Stimulated activated CD4-positive, alpha-beta T cell treated with anti-CD3 and anti-CD28 coated beads, Interleukin-12 subunit alpha, Interleukin-12 subunit beta, amount 100 ng/mL, for 4 hours (primary cell): ENCODE measurements around the gene KRTAP5-9.
"Not testable (repeated sequence)": the region's sequence is repeated elsewhere in the genome, so short reads cannot be mapped to it uniquely, and the experiment has no call there.

ENCODE experiments used
- DNase-seq: peaks from one replicate; pipeline ENCODE4 v3.0.0-alpha.2; 2020

KRTAP5-9 gene

DNA sequence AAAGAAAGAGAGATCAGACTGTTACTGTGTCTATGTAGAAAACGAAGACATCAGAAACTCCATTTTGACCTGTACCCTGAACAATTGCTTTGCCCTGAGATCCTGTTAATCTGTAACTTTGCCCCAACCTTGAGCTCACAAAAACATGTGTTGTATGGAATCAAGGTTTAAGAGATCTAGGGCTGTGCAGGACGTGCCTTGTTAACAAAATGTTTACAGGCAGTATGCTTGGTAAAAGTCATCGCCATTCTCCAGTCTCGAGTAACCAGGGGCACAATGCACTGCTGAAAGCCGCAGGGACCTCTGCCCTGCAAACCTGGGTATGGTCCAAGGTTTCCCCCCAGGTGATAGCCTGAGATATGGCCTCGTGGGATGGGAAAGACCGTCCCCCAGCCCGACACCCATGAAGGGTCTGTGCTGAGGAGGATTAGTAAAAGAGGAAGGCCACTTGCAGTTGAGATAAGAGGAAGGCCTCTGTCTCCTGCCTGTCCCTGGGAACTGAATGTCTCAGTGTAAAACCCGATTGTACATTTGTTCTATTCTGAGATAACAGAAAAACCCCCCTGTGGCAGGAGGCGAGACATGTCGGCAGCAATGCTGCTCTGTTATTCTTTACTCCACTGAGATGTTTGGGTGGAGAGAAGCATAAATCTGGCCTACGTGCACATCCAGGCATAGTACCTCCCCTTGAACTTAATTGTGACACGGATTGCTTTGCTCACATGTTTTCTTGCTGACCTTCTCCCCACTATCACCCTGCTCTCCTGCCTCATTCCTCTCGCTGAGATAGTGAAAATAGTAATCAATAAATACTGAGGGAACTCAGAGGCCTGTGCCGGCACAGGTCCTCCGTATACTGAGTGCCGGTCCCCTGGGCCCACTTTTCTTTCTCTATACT is 13.3 kb upstream of the KRTAP5-9 start:
- DNase-seq: not testable (repeated sequence)

DNA sequence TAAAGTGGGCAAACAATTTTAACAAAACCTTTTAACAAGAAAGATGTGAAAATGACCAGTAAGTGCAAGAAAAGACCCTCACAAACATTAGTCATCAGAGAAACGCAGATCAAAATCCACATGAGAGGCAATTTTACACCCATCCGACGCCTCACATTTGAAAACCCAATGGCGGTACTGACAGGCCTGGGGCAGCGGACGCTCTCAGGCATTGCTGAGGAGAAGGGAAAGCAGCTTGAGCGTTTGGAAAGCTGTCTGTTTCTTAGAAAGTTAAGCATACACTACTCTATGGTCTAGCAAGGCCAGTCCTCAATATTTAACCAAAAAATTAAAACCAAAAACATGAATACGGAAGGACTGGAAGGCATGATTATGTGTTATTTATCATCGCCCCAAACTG is 12.4 kb upstream of the KRTAP5-9 start:
- no peak for DNase-seq

DNA sequence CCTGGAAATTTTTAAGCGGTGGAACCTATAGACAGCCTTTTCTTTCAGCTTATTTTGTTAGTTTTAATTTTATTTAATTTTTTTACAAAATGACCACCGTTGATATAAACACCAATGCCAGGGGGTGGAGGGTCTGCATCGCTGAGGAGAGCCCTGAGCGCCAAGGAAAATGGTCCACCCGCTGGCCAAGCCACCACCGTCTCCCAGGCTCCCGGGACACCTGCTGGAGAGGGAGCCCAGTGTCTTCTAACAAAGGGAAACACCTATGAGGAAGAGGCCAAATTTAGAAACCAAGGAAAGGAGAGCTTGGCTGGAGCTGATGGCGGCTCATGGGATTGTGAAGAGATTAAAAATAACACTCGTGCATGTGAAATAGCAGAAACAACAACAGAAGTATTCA is 10.7 kb upstream of the KRTAP5-9 start:
- no peak for DNase-seq

DNA sequence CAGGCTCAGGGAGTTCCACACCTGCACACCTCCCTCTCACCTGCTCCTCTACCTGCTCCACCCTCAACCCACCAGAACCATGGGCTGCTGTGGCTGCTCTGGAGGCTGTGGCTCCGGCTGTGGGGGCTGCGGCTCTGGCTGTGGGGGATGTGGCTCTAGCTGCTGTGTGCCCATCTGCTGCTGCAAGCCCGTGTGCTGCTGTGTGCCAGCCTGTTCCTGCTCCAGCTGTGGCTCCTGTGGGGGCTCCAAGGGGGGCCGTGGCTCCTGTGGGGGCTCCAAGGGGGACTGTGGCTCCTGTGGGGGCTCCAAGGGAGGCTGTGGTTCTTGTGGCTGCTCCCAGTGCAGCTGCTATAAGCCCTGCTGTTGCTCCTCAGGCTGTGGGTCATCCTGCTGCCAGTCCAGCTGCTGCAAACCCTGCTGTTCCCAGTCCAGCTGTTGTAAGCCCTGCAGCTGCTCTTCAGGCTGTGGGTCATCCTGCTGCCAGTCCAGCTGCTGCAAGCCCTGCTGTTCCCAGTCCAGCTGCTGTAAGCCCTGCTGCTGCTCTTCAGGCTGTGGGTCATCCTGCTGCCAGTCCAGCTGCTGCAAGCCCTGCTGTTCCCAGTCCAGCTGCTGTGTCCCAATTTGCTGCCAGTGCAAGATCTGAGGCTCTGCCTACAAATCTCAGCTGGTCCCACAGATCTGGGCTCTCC is 10.1 kb upstream of the KRTAP5-9 start, which contains the start of gene KRTAP5-8:
Gene KRTAP5-8 (plus strand): TSS at position 49 of the 689 bp plus-strand sequence. CDS start 31 bp downstream, at position 80.
- not testable (repeated sequence) for DNase-seq

DNA sequence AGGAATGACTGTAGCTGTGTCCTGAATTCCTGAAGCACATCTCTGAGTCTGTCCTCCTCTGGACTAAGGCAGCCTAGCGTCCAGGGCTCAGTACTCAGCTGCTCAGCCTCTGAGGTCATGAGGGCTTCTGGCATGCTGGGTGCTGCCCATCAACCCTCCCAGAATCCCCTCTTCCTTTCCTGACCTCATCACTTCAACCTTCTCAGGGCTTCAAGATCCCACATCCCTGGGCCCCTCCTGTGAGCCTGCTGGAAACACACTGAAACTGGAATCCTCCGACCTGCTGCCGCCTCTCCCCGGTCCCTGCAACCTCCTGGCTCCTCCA is 9.6 kb upstream of the KRTAP5-9 start:
- DNase-seq: no peak

DNA sequence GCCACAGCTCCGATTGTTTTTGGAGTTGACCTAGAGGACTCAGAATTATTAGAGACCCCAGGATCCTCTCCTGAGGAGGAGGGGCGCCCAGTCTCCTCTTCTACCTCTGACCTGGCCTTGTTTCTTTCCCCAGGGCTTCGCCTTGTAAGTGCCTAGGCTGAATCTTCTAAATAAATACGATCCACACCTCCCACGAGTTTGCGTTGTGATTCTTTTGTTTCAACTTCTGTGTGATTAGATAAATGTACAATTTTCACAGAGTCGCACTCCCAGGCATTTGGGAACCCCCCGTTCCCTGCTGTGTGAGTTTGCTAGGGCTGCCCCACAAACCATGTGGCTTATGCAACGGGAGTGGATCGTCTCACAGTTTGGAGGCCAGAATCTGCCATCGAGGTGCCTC is 9.2 kb upstream of the KRTAP5-9 start:
- DNase-seq: no peak

DNA sequence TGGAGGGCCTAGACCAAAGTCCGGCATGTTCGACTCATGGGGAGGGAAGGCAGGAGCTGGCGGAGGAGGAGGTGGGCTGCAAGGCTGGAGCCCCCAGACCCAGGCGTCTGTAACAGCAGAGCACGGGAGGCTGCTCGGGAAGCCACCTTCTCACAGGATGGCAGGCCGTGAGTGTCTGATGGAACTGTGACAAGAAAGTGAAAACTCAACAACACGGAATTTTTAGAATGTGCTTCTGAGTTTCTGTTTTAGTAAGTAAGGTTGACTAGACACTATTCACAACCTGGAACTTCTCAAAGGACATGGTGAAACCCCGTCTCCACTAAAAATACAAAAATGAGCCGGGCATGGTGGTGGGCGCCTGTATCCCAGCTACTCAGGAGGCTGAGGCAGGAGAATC is 8.2 kb upstream of the KRTAP5-9 start:
- not testable (repeated sequence) for DNase-seq

DNA sequence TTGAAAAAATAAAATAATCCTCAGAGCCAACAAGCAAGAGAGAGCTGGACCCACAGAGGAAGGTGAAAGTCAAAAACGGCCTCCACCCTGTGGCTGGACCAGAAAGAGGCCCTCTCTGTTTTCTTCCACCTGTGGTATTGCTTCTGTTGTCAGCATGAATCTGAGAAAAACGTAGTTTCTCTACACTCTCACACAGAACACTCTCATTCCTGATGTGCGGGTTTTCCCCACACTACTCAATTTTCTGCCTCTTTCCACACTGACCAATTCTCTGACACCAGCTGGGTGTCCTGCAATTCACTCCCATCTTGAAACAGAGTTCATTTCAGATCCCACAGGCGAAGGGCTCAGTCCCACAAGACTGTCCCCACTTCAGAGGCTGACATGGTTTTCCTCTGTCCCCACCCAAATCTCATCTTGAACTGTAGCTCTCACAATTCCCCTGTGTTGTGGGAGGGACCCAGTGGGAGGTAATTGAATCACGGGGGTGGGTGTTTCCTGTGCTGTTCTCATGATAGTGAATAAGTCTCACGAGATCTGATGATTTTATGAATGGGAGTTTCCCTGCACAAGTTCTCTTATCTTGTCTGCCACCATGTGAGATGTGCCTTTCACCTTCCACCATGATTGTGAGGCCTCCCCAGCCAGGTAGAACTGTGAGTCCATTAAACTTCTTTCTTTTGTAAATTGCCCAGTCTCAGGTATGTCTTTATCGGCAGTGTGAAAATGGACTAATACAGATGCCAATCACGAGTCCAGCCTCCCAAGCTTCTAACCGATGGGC is 7.5 kb upstream of the KRTAP5-9 start:
- not testable (repeated sequence) for DNase-seq

DNA sequence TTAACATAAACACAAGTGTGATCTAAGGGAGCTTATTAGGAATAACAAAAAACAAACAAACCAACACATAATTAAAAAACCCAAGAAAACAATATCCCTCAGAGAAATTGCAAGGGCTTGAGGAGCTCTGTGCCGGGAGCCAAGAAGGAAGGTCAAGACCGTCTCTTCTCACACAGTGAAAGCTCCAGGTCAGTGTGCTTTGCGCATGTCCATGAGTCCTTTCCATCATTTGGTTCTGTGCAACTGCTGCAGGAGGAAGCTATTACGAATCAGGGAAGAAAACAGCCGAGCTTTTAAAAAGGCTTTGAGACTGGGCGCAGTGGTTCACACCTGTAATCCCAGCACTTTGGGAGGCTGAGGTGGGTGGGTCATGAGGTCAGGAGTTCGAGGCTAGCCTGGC is 5.8 kb upstream of the KRTAP5-9 start:
- no peak for DNase-seq

DNA sequence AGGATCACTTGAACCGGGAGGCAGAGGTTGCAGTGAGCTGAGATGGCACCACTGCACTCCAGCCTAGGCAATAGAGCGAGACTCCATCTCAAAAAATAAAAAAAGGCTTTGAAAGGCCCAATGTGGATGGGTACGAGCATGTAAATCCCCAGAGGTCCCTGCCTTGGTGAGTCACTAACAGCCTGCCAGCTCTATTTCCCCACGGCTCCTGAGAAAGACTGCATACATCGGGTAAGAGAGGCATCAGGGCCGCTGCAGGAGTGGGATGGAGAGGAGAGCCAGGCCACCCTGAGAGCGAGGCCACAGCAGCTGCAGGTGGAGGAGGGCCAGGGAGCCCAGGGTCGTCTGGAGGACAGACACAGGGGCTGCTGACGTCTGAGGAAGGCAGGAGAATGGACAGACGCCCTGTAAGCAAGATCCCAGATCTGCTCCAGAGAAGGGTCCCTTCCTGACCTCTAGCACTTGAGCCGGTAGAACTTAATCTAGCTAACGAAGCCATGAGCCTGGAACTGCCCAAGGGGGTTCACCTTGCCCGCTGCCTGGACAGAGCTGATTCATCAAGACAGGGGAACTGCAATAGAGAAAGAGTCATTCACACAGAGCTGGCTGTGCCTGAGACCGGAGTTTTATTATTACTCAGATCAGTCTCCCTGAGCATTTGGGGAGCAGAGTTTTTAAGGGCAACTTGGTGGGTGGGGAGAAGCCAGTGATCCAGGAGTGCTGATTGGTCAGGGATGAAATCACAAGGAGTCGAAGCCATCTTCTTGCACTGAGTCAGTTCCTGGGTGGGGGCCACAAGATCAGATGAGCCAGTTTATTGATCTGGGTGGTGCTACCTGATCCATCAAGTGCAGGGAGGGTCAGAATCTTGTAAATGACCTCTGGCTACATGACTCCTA is 5.1 kb upstream of the KRTAP5-9 start:
- no peak for DNase-seq

DNA sequence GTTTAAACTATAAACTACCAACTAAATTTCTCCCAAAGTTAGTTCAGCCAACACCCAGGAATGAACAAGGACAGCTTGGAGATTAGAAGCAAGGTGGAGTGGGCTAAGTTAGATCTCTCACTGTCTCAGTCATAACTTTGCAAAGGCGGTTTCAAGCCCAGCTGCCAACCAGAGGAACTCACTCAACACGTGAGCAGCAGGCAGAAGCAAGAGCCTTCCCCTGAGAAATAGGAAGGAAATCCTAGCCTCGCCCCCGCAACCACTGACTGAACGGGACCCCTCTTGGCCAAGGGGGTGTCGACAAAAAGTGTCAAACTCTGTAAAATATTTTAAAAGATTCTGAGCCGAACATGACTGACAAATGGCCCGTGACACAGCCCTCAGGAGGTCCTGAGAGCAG is 4.4 kb upstream of the KRTAP5-9 start:
- no peak for DNase-seq

DNA sequence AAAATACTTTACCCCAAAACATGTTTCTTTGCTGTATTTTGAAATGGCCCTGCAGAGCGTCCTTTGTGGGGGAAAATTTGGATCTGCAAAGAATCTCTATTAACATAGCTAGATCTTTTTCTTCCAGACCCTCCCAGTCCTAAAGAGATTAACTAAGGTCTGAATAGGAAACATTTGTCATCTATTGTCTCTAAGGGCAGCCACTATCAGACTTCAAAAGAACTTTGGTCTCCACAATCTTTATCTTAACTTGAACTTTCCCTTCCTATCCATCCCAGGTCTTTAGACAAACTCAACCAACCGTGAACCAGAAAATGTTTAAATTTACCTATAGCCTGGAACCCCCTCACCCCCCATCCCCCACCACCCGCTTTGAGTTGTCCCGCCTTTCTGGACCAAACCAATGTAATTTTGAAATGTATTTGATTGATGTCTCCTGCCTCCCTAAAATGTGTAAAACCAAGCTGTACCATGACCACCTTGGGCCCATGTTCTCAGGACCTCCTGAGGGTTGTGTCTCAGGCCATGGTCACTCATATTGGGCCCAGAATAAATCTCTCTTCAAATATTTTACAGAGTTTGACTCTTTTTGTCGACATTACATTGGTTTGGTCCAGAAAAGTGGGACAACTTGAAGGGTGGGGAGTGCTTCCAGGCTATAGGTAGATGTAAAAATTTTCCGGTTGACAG is 3.5 kb upstream of the KRTAP5-9 start:
- no peak for DNase-seq

DNA sequence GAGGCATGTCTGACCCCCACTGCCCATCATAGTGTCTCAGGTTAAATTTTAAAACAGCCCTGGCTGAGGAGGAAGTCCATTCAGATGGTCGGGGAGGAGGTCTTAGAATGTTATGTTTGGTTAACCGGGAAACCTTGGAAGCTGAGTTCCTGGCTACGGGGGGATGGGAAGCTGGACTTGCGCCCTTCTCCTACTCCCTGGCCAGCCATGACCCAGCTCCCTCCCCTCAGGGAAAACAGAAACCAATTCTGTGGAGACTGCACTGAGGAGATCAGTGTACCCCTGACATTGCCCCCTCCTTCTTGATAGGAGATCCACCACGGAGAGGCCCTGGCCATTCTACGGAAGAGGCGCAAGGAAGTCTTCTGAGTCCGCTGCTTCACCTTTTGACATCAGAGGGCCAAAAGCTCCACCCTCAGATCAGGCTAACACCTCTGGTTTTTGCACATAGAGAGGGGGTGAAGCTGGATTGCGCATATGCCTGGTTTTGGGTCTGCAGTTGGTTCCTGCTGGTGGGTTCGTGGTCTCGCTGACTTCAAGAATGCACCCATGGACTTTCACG is 2.7 kb upstream of the KRTAP5-9 start:
- DNase-seq: no peak

DNA sequence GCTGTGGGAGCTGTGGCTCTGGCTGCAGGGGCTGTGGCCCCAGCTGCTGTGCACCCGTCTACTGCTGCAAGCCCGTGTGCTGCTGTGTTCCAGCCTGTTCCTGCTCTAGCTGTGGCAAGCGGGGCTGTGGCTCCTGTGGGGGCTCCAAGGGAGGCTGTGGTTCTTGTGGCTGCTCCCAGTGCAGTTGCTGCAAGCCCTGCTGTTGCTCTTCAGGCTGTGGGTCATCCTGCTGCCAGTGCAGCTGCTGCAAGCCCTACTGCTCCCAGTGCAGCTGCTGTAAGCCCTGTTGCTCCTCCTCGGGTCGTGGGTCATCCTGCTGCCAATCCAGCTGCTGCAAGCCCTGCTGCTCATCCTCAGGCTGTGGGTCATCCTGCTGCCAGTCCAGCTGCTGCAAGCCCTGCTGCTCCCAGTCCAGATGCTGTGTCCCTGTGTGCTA is 514 bp downstream of the KRTAP5-9 start:
- DNase-seq: no peak

DNA sequence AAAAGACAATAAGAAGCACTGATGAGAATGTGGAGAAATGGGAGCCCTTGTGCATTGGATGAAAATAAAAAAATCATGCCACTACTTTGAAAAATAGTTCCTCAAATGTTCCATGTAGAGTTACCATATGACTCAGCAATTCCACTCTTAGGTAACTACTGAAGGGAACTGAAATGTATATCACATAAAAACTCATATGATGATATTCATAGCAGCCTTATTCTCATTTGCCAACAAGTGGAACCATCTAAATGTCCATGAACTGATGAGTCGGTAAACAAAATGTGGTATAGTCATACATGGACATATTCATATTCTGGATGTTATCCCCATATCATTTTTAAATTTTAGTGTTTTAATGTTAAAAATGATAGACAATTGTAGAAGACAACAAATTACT is 3.5 kb downstream of the KRTAP5-9 start:
- no peak for DNase-seq

DNA sequence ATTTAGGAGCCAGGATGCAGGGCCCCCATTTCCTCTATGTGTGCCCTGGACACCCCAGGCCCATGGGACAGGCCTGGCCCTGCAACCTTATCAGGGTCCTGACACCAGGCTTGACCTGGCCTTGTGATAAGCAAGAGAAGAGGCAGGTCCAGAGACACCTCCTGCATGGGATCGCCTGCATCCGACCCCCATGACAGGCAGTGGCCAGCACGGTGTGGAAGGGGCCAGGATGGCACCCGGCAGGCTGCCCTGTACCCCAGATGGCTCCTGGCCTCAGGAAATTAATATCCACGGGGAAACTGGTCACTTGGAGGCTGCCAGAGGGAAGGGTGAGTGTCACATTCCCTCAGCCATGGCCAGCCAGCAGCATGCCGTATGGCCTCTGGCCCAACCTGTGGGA is 6.8 kb downstream of the KRTAP5-9 start:
- no peak for DNase-seq

DNA sequence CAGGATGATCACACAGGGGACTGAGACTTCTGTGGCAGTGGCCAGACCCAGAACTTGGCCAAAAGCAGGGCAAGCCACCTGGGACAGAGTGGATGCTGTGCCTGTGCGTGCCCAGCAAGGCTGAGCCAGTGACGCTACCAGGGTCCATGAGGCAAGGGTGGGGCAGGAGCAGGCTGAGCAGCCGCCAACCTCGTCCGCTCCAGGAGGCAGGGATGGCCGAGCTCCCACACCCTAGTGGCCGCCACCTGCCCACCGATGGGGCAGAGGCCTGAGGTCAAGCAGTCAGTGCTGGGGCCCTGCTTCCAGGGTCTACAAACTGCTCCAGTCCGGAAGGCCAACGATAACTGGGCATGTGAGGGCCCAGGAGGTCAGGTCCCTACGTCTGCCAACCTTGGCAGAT is 7.3 kb downstream of the KRTAP5-9 start:
- no peak for DNase-seq

DNA sequence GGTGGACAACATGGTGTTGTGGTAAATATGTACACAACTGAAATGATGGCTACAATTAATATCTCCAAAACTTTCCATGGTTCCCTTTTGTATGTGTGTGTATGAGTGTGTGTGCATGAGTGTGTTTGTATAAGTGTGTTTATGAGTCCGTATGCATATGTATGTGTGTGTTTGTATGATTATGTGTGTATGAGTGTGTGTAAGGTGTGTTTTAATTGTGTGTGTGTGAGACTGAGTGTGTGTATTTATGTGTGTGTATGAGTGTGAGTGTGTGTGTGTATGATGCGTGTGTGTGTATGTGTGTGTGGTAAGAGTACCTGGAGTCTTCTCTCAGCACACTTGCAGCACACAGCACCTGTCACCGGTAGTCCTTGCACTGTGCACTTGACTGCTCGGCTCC is 7.8 kb downstream of the KRTAP5-9 start:
- no peak for DNase-seq

DNA sequence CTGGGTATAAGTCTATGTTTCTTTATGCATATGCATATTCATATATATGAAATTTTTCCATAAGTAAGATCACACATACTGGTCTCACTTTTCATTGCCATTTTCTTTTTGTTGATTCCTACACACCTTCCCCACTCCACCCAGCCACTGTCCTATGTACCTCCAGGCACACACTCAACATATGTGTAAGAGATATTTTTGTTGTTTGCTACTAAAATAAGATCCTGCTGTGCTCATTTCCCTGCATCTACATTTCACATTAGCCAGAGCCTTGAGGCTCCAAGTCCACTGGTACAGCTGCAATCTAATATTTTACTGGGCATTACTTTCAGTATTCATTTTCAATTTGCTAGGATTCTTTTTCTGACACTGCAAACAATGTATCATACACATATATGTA is 9.0 kb downstream of the KRTAP5-9 start:
- DNase-seq: no peak

DNA sequence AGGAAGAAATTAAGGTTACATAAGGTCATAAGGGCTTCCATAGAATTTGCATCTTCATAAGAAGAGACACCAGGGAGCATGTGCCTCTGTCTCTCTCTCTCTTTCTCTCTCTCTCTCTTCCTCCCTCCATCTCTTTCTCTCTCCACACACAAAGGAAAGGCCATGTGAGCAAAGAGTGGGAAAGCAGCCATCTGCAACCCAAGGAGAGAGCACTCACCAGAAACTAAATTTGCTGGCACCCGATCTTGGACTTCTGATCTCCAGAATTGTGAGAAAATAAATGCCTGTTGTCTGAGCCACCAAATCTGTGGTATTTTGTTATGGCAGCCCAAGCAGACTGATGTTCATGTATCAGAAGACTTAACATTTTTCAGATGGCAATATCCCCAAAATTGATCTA is 10.8 kb downstream of the KRTAP5-9 start:
- no peak for DNase-seq

DNA sequence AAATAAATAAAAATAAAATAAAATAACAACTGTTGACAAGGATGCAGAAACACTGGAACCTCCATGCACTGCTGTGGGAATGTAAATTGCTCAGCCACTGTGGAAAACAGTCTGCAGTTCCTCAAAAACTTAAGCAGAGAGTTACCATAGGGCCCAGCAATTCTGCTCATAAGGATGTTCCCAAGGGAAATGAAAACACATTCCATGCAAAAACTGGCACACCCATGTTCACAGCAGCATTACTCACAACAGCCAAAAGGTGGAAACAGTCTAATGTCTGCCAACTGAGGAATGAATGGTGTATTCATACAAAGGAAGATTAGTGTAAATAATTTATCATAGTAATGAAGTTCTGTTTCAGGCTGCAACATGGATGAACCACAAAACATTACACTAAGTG is 13.9 kb downstream of the KRTAP5-9 start:
- DNase-seq: no peak

DNA sequence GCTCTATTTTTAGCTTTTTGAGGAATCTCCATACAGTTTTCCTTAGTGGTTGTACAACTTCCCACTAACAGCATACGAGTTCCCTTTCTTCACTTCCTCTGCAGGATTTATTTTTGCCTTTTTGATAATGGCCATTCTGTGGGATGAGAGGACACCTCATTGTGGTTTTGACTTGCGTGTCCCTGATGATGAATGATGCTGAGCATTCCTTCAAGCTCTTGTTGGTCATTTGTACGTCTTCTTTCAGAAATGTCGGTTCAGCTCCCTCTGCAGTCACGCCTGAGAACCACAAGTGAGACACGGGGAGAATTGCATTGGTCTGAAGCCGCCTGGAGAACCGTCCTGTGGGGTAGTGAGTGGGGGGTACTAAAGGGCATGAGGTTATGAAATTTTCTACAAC is 15.2 kb downstream of the KRTAP5-9 start:
- DNase-seq: peak; percentile 3
